ENCODE results near the gene HTR1E. TPM values are rescaled to one million over a fixed set of nuclear protein-coding genes. Genes with fewer than 3 reads are reported as not detected.
"Not testable (repeated sequence)": the region's sequence is repeated elsewhere in the genome, so short reads cannot be mapped to it uniquely, and the experiment has no call there.

Gene HTR1E
- total and polyA plus RNA-seq, 4 donors: not detected

GRCh38 chr6:86978251-86978650 lies 40.9 kb downstream of the HTR1E start:
- no peak for ATAC-seq (ENCODE audit: insufficient read depth, low FRiP score)

DNA sequence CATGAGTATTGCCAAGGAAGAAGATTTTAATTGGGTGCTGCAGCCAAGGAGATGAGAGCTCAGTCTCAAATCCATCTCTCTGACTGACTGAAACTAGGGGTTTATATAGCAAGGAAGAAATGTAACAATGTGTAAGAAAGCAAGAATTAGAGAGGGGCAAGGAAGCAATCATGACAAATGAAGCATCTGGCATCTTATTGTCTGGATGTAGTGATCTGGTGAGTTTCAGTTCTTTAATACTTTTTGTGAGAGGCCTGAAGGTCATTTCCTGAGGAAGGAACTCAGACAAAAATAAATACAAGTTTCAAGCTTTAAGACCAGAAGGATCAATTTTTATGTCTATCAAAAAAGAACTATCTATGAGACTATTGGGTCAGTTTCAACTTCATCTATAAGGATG lies 64.2 kb downstream of the HTR1E start:
- no peaks in the 10 kb centered on the region for H3K4me1 ChIP-seq (ENCODE audit: control insufficient read depth in 5 of 5, insufficient read depth in 5 of 5, low read length in 5 of 5)
- no peaks in the 10 kb centered on the region for H3K36me3 ChIP-seq (ENCODE audit: control insufficient read depth in 4 of 4, insufficient read depth in 4 of 4, low read length in 4 of 4)
- no peak overlapping the region for H3K9ac ChIP-seq (ENCODE audit: insufficient read depth in 1 of 2, low read length in 2 of 2)
- H3K27ac ChIP-seq (ENCODE audit: low read depth in 1 of 2, low read length in 1 of 2): no peak overlapping the region
- TF ChIP-seq CTCF (IDR thresholded peaks at IDR 0.05; ENCODE audit: control extremely low read depth, extremely low read depth): no peak
- DNase-seq: no peak
- no peaks in the 10 kb centered on the region for H3K27me3 ChIP-seq (ENCODE audit: control insufficient read depth in 3 of 3, insufficient read depth in 3 of 3, low read length in 2 of 3)
- no peak overlapping the region for H3K4me3 ChIP-seq
- H3K9me3 ChIP-seq (ENCODE audit: control insufficient read depth in 4 of 4, insufficient read depth in 3 of 4, low read length in 3 of 4): peaks cover 0 to 3% (median 0%) of the 10 kb centered on the region in 4 donors
- no peak for ATAC-seq (ENCODE audit: insufficient read depth, low FRiP score)

More at GRCh38 chr6:86978251-86978650, 40.9 kb downstream of the HTR1E start:
- H3K27ac ChIP-seq (ENCODE audit: low read depth in 1 of 2, low read length in 1 of 2): no peak overlapping the region
- TF ChIP-seq CTCF (IDR thresholded peaks at IDR 0.05; ENCODE audit: control extremely low read depth, extremely low read depth): no peak
- H3K4me3 ChIP-seq: no peak overlapping the region
- H3K27me3 ChIP-seq (ENCODE audit: control insufficient read depth in 3 of 3, insufficient read depth in 3 of 3, low read length in 2 of 3): no peaks in the 10 kb centered on the region
- 89 to 95% methylated on average over 2 of the region's 2 CpGs for WGBS, 2 donors
- H3K9me3 ChIP-seq (ENCODE audit: control insufficient read depth in 4 of 4, insufficient read depth in 3 of 4, low read length in 3 of 4): no peaks in the 10 kb centered on the region
- no peaks in the 10 kb centered on the region for H3K4me1 ChIP-seq (ENCODE audit: control insufficient read depth in 5 of 5, insufficient read depth in 5 of 5, low read length in 5 of 5)
- H3K36me3 ChIP-seq (ENCODE audit: control insufficient read depth in 4 of 4, insufficient read depth in 4 of 4, low read length in 4 of 4): no peaks in the 10 kb centered on the region
- H3K9ac ChIP-seq (ENCODE audit: insufficient read depth in 1 of 2, low read length in 2 of 2): no peak overlapping the region
- DNase-seq: no peak

GRCh38 chr6:87002391-87002790 lies 65.1 kb downstream of the HTR1E start:
- not testable (repeated sequence) for H3K36me3 ChIP-seq (ENCODE audit: control insufficient read depth in 4 of 4, insufficient read depth in 4 of 4, low read length in 4 of 4); H3K9me3 ChIP-seq (ENCODE audit: control insufficient read depth in 4 of 4, insufficient read depth in 3 of 4, low read length in 3 of 4); DNase-seq; H3K27me3 ChIP-seq (ENCODE audit: control insufficient read depth in 3 of 3, insufficient read depth in 3 of 3, low read length in 2 of 3); H3K27ac ChIP-seq (ENCODE audit: low read depth in 1 of 2, low read length in 1 of 2); ATAC-seq (ENCODE audit: insufficient read depth, low FRiP score); H3K9ac ChIP-seq (ENCODE audit: insufficient read depth in 1 of 2, low read length in 2 of 2); H3K4me3 ChIP-seq; H3K4me1 ChIP-seq (ENCODE audit: control insufficient read depth in 5 of 5, insufficient read depth in 5 of 5, low read length in 5 of 5)
- WGBS, 2 donors: 85 to 89% methylated on average over 4 of the region's 4 CpGs

DNA sequence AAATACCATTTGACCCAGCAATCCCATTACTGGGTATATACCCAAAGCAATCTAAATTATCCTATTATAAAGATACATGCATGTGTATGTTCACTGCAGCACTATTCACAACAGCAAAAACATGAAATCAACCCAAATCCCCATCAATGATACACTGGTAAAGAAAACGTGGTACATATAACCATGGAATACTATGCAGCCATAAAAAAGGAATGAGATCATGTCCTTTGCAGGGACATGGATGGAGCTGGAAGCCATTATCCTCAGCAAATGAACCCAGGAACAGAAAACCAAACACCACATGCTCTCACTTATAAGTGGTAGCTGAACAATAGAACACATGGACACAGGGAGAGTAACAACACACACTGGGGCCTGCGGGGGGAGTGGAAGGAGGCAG lies 69.2 kb downstream of the HTR1E start:
- not testable (repeated sequence) for H3K27me3 ChIP-seq (ENCODE audit: control insufficient read depth in 3 of 3, insufficient read depth in 3 of 3, low read length in 2 of 3); ATAC-seq (ENCODE audit: insufficient read depth, low FRiP score); H3K9ac ChIP-seq (ENCODE audit: insufficient read depth in 1 of 2, low read length in 2 of 2); H3K27ac ChIP-seq (ENCODE audit: low read depth in 1 of 2, low read length in 1 of 2); DNase-seq; H3K4me1 ChIP-seq (ENCODE audit: control insufficient read depth in 5 of 5, insufficient read depth in 5 of 5, low read length in 5 of 5); H3K4me3 ChIP-seq; H3K36me3 ChIP-seq (ENCODE audit: control insufficient read depth in 4 of 4, insufficient read depth in 4 of 4, low read length in 4 of 4); H3K9me3 ChIP-seq (ENCODE audit: control insufficient read depth in 4 of 4, insufficient read depth in 3 of 4, low read length in 3 of 4)
- WGBS, 2 donors: 82 to 93% methylated on average over 2 of the region's 2 CpGs

DNA sequence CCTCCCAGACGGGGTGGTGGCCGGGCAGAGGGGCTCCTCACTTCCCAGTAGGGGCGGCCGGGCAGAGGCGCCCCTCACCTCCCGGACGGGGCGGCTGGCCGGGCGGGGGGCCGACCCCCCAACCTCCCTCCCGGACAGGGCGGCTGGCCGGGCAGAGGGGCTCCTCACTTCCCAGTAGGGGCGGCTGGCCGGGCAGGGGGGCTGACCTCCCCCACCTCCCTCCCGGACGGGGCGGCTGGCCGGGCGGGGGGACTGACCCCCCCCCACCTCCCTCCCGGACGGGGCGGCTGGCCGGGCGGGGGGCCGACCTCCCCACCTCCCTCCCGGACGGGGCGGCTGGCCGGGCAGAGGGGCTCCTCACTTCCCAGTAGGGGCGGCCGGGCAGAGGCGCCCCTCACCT lies 72.3 kb downstream of the HTR1E start:
- not testable (repeated sequence) for H3K4me3 ChIP-seq; DNase-seq; H3K9ac ChIP-seq (ENCODE audit: insufficient read depth in 1 of 2, low read length in 2 of 2); H3K4me1 ChIP-seq (ENCODE audit: control insufficient read depth in 5 of 5, insufficient read depth in 5 of 5, low read length in 5 of 5); H3K27me3 ChIP-seq (ENCODE audit: control insufficient read depth in 3 of 3, insufficient read depth in 3 of 3, low read length in 2 of 3); H3K36me3 ChIP-seq (ENCODE audit: control insufficient read depth in 4 of 4, insufficient read depth in 4 of 4, low read length in 4 of 4); ATAC-seq (ENCODE audit: insufficient read depth, low FRiP score); H3K27ac ChIP-seq (ENCODE audit: low read depth in 1 of 2, low read length in 1 of 2); H3K9me3 ChIP-seq (ENCODE audit: control insufficient read depth in 4 of 4, insufficient read depth in 3 of 4, low read length in 3 of 4)
- WGBS, 2 donors: 91 to 100% methylated on average over 2 to 18 of the region's 34 CpGs

Measured in lung (tissue), 12 donors.